ENCODE data around the gene IFNA13. TPM values are rescaled to one million over a fixed set of nuclear protein-coding genes. Genes with fewer than 3 reads are reported as not detected.

The IFNA13 gene
- total RNA-seq, 1 donor from 2014 or later, result not detected

- H3K27ac ChIP-seq, result no peak overlapping the region
- H3K36me3 ChIP-seq, result no peaks in the 10 kb centered on the region
- H3K4me3 ChIP-seq, result no peak overlapping the region
- H3K9me3 ChIP-seq, result no peaks in the 10 kb centered on the region
- H3K4me1 ChIP-seq, result no peaks in the 10 kb centered on the region
- intact Hi-C loops (cut with DNase I), result no loop called here
- no peak for DNase-seq (ENCODE audit: low spot score in 2 of 2)
- TF ChIP-seq CTCF (IDR thresholded peaks at IDR 0.05), result no peak
- no peaks in the 10 kb centered on the region for H3K27me3 ChIP-seq
Measured at GRCh38 chr9:21412107-21412506, 44.2 kb upstream of the IFNA13 start.

- no peaks in the 10 kb centered on the region for H3K27me3 ChIP-seq
- peaks cover 0 to 2% of the 10 kb centered on the region in 2 donors for H3K4me1 ChIP-seq
- no peak within 1 kb of the TSS for H3K4me3 ChIP-seq
- H3K27ac ChIP-seq, result no peak within 1 kb of the TSS
- H3K36me3 ChIP-seq, result no peaks in the 10 kb centered on the region
- H3K9me3 ChIP-seq, result no peaks in the 10 kb centered on the region
- DNase-seq (ENCODE audit: low spot score in 2 of 2), result no peak
- intact Hi-C loops (cut with DNase I), result loop anchor here (10.0 kb wide), 1 partner anchor 586 kb away; the partner anchor contains the start of genes CDKN2A and CDKN2B-AS1
- TF ChIP-seq CTCF (IDR thresholded peaks at IDR 0.05), result no peak
Measured at GRCh38 chr9:21408817-21409216, 41.0 kb upstream of the IFNA13 start, which contains the start of gene IFNA8. Gene IFNA8 (plus strand): TSS chr9:21409117. CDS start chr9:21409177, 60 bp downstream.

DNA sequence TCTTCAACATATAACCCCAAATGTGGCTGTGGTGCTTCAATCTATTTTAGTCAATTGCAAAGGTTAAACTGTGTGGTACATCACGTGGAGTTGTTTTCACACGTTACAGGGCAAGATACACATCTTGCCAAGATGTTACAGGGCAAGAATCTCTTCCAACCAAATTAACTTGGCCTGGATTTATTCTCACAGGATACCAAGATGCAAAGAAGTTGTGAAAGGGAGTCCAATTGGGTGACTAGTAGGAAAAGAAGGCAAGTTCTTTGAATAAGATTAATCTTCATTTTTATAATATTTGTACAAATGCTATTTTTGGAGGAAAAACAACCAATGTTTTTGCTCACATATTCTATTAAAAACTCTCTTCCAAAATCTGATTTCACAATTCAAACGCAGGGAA lies 36.3 kb upstream of the IFNA13 start:
- peaks cover 0 to 8% of the 10 kb centered on the region in 2 donors for H3K4me1 ChIP-seq
- intact Hi-C loops (cut with DNase I), result loop anchor here (10.0 kb wide), 1 partner anchor 591 kb away; the partner anchor contains the start of genes CDKN2A and CDKN2B-AS1

DNA sequence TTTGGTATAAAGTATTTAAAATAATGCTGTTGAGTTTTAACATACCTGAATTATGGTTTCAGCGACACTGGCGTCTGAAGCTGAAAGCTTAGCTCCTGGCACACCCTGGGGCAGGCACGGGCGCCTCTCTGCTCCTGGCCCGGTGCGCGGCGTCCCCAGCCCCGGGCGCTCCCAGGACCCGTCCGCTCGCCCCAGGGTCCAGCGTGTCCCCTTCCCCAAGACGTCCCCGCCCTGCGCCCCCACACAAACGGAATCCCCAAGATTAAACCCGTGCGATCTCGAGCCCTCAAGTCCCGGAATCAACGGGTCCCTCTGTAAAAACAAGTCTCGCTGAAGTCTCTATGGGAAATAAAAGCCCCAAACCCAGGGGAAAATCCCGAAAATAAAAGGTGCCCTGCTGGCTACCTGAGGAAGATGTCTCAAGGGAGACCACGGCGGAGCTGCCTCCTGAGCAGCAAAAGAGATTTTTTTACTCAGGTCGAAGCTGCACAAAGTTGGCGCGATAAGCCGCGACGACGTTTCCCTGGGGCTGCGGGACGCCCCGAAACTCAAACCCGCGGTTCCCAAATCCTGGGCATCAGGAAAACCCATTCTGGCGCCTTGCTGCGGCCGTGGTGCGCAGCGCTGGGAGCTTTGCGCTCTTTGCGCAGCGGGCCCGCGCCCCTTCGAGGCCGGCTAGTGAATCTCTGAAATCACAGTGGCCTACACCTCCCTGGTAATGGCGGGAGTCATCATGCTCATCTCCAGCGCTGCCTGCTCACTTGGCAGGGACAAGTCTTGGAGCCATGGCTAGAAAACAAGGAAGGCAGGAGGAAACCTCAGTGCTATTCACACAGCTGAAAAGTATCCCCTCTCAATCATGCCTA lies 34.8 kb upstream of the IFNA13 start:
- Histone ChIP-seq H3K36me3 (no peaks in the 10 kb centered on the region), H3K4me3 (peak overlapping the region; percentile 39), H3K9me3 (no peaks in the 10 kb centered on the region), H3K27me3 (no peaks in the 10 kb centered on the region), H3K27ac (no peak overlapping the region), H3K4me1 (peaks cover 0 to 8% of the 10 kb centered on the region in 2 donors)
- TF ChIP-seq CTCF (IDR thresholded peaks at IDR 0.05), result no peak
- no peak for DNase-seq (ENCODE audit: low spot score in 2 of 2)
- intact Hi-C loops (cut with DNase I), result loop anchor here (10.0 kb wide), 1 partner anchor 592 kb away; the partner anchor contains the start of genes CDKN2A and CDKN2B-AS1

More for the DNA sequence above, 36.3 kb upstream of the IFNA13 start:
- no peak for DNase-seq (ENCODE audit: low spot score in 2 of 2)
- TF ChIP-seq CTCF (IDR thresholded peaks at IDR 0.05), result no peak
- Histone ChIP-seq H3K9me3 (no peaks in the 10 kb centered on the region), H3K27ac (no peak overlapping the region), H3K4me3 (no peak overlapping the region), H3K36me3 (no peaks in the 10 kb centered on the region), H3K27me3 (no peaks in the 10 kb centered on the region)

DNA sequence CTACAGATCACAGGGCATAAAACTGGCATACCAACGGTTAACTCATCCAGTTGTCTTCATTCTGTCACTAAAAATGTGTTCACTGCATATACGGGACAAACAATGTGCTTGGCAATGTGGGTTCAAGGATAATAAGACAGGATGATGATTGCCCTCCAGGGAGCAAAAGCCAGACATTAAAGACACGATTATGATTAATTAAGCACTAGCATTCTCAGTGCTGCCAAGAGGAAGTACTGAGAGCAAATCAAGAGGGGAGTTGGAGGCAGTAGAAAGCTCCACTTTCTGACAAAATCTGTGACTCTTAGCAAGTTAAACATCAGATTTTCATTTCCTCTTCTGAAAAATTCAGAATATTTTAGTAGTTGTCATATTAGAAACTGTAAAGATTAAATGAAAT lies 32.1 kb upstream of the IFNA13 start:
- Histone ChIP-seq H3K4me3 (no peak overlapping the region), H3K27me3 (no peaks in the 10 kb centered on the region), H3K4me1 (peaks cover 0 to 8% of the 10 kb centered on the region in 2 donors), H3K9me3 (no peaks in the 10 kb centered on the region), H3K27ac (no peak overlapping the region), H3K36me3 (no peaks in the 10 kb centered on the region)
- intact Hi-C loops (cut with DNase I), result loop anchor here (5.0 to 10.0 kb wide), 3 partner anchors 68 to 595 kb away; partner anchors contain the start of genes CDKN2A and CDKN2B-AS1
- TF ChIP-seq CTCF (IDR thresholded peaks at IDR 0.05), result no peak
- DNase-seq (ENCODE audit: low spot score in 2 of 2), result no peak
